Hepatocyte (in vitro differentiated cells): Measurements from ENCODE around the gene FOXN3. TPM values are rescaled to one million over a fixed set of nuclear protein-coding genes. Genes with fewer than 3 reads are reported as not detected.

Experiments
- DNase-seq: peaks from one replicate; pipeline ENCODE4 v3.0.0-alpha.2; 2016; ENCODE audit warnings: low spot score
- H2AFZ ChIP-seq: fragments of 200-600 bp; sonication (generic); 2 replicates; pipeline ENCODE4 v1.6.0; 2016; ENCODE audit warnings: antibody characterized with exemption, mild to moderate bottlenecking
- H3K27ac ChIP-seq: fragments of 200-600 bp; sonication (generic); 2 replicates; pipeline ENCODE4 v1.5.1; 2016; ENCODE audit warnings: mild to moderate bottlenecking
- H3K27me3 ChIP-seq: fragments of 200-600 bp; sonication (generic); 2 replicates; pipeline ENCODE4 v1.6.1; 2016
- H3K36me3 ChIP-seq: fragments of 200-600 bp; sonication (generic); replicated peaks from 2 replicates; pipeline ENCODE4 v1.5.1; 2016; ENCODE audit warnings: low read depth; ENCODE audit not compliant: insufficient read depth
- H3K4me1 ChIP-seq: fragments of 200-600 bp; sonication (generic); 2 replicates; pipeline ENCODE4 v1.5.1; 2016; ENCODE audit warnings: mild to moderate bottlenecking, moderate library complexity; ENCODE audit not compliant: insufficient read depth
- H3K4me2 ChIP-seq: fragments of 200-600 bp; sonication (generic); 2 replicates; pipeline ENCODE4 v1.6.0; 2016
- H3K4me3 ChIP-seq: fragments of 200-600 bp; sonication (generic); 2 replicates; pipeline ENCODE4 v1.5.1; 2016; ENCODE audit warnings: mild to moderate bottlenecking
- H3K79me2 ChIP-seq: fragments of 200-600 bp; sonication (generic); 2 replicates; pipeline ENCODE4 v1.6.0; 2017; ENCODE audit warnings: mild to moderate bottlenecking
- H3K9me2 ChIP-seq: fragments of 200-600 bp; sonication (generic); replicated peaks from 2 replicates; pipeline ENCODE4 v1.6.0; 2017; ENCODE audit warnings: mild to moderate bottlenecking; ENCODE audit not compliant: insufficient read depth
- H3K9me3 ChIP-seq: fragments of 200-600 bp; sonication (generic); 2 replicates; pipeline ENCODE4 v1.5.1; 2016; ENCODE audit warnings: low read depth, mild to moderate bottlenecking
- H4K20me1 ChIP-seq: fragments of 200-600 bp; sonication (generic); 2 replicates; pipeline ENCODE4 v1.6.0; 2016; ENCODE audit warnings: mild to moderate bottlenecking; ENCODE audit not compliant: insufficient read depth, poor library complexity, severe bottlenecking
- EZH2 ChIP-seq: fragments of 200-600 bp; sonication (generic); IDR thresholded peaks from 2 replicates; pipeline ENCODE4 v1.6.1; 2016; ENCODE audit warnings: antibody characterized with exemption, mild to moderate bottlenecking, borderline replicate concordance
- EZH2phosphoT487 ChIP-seq: fragments of 200-600 bp; sonication (generic); IDR thresholded peaks from one replicate; pipeline ENCODE4 v1.6.1; 2018; ENCODE audit warnings: antibody characterized with exemption, mild to moderate bottlenecking, low read depth, moderate library complexity; ENCODE audit not compliant: unreplicated experiment, severe bottlenecking
- WGBS: methylation state at CpG from one replicate; pipeline ENCODE4 v1.1.6; 2016; ENCODE audit warnings: low lambda C conversion rate; ENCODE audit errors: missing lambda C conversion rate; 5-methylcytosine and 5-hydroxymethylcytosine counted together
- polyA plus RNA-seq: library from polyadenylated mRNA; unstranded; fragments of >200 nt; fragmentation: Nextera tagmentation; extraction: Ambion mirVana; gene quantifications from 2 replicates; pipeline ENCODE4 v1.2.1, GENCODE V29; 2016
- total RNA-seq: library from RNA; depleted of rRNA; stranded (reverse); fragments of >200 nt; gene quantifications from 2 replicates; pipeline ENCODE4 v1.2.3, GENCODE V29; 2014
- TF ChIP-seq, protein P1 (sequence below): fragments of 200-600 bp; sonication (generic); IDR thresholded peaks from 2 replicates; pipeline ENCODE4 v1.5.1; 2016; ENCODE audit warnings: antibody characterized with exemption, mild to moderate bottlenecking; ENCODE audit not compliant: poor library complexity

The FOXN3 gene
- total and polyA plus RNA-seq, 2 experiments from 2014 or later = 42.2 to 47.6 TPM

DNA sequence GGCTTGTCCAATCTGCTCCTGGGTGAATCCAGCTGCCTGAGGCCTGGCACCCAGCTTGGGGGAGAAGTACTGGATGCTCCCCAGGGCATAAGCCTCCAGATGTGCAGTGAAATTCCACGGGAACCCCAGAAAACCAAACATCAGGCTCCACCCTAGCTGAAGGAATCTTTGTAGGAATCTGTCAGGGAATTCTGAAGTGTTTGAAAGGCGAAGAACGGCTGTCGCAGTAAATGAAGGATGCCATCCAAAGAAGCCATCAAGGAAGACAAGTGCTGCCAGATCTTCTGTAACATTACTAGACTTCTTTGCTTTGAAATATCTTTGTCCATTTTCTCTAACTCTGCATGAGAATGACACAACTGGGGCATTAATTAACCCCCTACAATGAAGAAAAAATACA is 219.4 kb downstream of the FOXN3 start:
- Histone ChIP-seq H3K27me3 (no peaks in the 10 kb centered on the region), H3K4me2 (no peak overlapping the region), H3K36me3 (no peaks in the 10 kb centered on the region), H3K79me2 (peaks cover 20% of the 10 kb centered on the region), H3K9me2 (no peaks in the 10 kb centered on the region), H3K4me1 (peaks cover 5% of the 10 kb centered on the region), H4K20me1 (no peaks in the 10 kb centered on the region), H3K4me3 (no peak overlapping the region), H2AFZ (no peak overlapping the region), H3K27ac (no peak overlapping the region), H3K9me3 (no peaks in the 10 kb centered on the region)
- no peak for DNase-seq
- TF ChIP-seq EZH2phosphoT487 = no peak
- 94% methylated on average over 4 of the region's 4 CpGs for WGBS

DNA sequence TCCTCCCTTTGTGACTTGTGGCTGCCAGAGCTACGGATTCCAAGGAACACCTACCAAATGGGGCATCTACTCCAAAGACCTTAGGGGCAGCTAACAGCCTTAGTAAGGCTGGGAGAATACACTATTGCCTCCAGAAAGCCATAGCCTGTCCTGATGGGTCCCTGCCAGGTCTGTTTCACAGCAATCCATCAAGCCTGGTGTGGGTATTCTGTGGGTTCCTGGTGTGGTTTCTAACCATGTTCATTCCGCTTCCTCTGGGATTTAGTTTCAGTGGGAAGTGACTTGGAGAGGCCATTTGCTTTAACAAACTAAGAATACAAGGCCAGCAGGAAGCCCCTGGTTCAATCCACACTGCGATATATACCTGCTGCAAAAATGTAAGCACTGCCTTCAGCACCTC is 220.5 kb downstream of the FOXN3 start:
- Histone ChIP-seq H3K9me3 (no peaks in the 10 kb centered on the region), H3K36me3 (no peaks in the 10 kb centered on the region), H3K79me2 (peaks cover 20% of the 10 kb centered on the region), H4K20me1 (no peaks in the 10 kb centered on the region), H2AFZ (no peak overlapping the region), H3K27ac (no peak overlapping the region), H3K9me2 (no peaks in the 10 kb centered on the region), H3K4me1 (peaks cover 5% of the 10 kb centered on the region), H3K27me3 (no peaks in the 10 kb centered on the region), H3K4me3 (no peak overlapping the region), H3K4me2 (no peak overlapping the region)
- no peak for DNase-seq
- WGBS = 99% methylated on average over 3 of the region's 3 CpGs
- TF ChIP-seq EZH2phosphoT487 = no peak
- TF ChIP-seq, protein P1, sequence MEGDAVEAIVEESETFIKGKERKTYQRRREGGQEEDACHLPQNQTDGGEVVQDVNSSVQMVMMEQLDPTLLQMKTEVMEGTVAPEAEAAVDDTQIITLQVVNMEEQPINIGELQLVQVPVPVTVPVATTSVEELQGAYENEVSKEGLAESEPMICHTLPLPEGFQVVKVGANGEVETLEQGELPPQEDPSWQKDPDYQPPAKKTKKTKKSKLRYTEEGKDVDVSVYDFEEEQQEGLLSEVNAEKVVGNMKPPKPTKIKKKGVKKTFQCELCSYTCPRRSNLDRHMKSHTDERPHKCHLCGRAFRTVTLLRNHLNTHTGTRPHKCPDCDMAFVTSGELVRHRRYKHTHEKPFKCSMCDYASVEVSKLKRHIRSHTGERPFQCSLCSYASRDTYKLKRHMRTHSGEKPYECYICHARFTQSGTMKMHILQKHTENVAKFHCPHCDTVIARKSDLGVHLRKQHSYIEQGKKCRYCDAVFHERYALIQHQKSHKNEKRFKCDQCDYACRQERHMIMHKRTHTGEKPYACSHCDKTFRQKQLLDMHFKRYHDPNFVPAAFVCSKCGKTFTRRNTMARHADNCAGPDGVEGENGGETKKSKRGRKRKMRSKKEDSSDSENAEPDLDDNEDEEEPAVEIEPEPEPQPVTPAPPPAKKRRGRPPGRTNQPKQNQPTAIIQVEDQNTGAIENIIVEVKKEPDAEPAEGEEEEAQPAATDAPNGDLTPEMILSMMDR = no peak
- TF ChIP-seq EZH2 = no peak

DNA sequence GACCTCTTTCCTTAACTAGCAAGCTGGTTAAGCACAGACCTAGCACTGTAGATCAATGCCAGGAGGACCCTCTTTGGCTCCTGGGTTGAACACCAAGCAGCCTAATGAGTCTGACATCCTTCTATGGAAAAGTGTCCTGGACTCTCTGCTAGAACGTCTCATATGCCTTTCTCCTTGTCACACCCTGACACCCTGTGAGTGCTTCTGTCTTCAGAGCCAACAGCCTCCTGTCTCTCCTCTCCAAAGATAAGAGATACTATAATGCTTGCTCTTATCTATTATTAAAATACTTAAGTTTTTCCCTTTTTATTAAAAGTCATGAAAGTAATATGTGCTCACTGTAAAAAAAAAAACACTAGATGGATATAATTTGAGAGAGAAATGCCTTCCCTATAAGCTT is 222.7 kb downstream of the FOXN3 start:
- Histone ChIP-seq H3K9me3 (no peaks in the 10 kb centered on the region), H3K4me1 (peaks cover 5% of the 10 kb centered on the region), H4K20me1 (no peaks in the 10 kb centered on the region), H3K36me3 (no peaks in the 10 kb centered on the region), H3K9me2 (no peaks in the 10 kb centered on the region), H3K4me2 (no peak overlapping the region), H2AFZ (no peak overlapping the region), H3K27me3 (no peaks in the 10 kb centered on the region), H3K27ac (no peak overlapping the region), H3K4me3 (no peak overlapping the region), H3K79me2 (peaks cover 20% of the 10 kb centered on the region)
- no peak for TF ChIP-seq EZH2phosphoT487
- no peak for TF ChIP-seq EZH2
- TF ChIP-seq, protein P1 = no peak
- DNase-seq = no peak
- WGBS = 88% methylated on average over 1 of the region's 1 CpG

DNA sequence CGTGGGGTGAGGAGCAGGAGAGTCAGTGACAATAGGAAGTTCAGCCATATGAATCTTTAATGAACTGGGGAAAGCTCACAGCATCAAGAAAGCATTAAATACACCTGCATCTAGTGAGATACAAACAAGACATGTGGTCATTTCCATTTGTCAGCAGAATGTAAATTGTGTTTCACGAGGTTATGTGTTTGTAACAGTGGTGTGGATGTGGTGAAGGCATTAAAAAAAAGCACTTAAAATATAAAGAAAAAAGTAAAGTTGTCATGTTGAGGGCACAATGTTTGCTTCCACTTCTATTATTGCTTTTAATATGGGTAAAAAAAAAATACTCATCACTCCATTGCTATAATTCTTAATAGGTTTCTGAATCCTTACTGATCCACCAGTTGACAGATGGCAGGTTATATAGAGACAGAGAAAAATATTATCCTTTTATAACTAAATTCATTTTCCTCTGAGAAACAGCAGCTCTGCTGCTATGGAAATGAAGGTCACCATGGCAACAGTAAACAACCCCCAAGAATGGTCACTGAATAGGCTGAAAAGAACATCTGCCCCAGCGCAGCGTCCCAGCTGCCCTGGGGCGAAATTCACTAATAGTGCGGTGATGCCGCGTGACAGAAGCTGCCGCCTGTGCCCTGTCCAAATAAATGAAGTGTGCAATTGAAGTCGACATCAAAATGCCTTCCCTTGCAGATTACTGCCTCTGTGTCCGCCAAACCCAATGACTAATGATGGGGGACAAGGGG is 226.1 kb downstream of the FOXN3 start:
- WGBS = 67% methylated on average over 11 of the region's 11 CpGs
- TF ChIP-seq, protein P1 = no peak
- TF ChIP-seq EZH2 (no peak), EZH2phosphoT487 (no peak)
- H3K79me2 ChIP-seq = peaks cover 7% of the 10 kb centered on the region
- no peaks in the 10 kb centered on the region for H3K9me3 ChIP-seq
- no peak overlapping the region for H3K4me2 ChIP-seq
- no peak for DNase-seq
- no peak overlapping the region for H3K4me3 ChIP-seq
- H4K20me1 ChIP-seq = no peaks in the 10 kb centered on the region
- no peaks in the 10 kb centered on the region for H3K36me3 ChIP-seq
- no peaks in the 10 kb centered on the region for H3K9me2 ChIP-seq
- no peak overlapping the region for H3K27ac ChIP-seq
- H3K4me1 ChIP-seq = peaks cover 21% of the 10 kb centered on the region
- no peaks in the 10 kb centered on the region for H3K27me3 ChIP-seq
- no peak overlapping the region for H2AFZ ChIP-seq
